ENCODE measurements around the gene SSTR4. TPM values are rescaled to one million over a fixed set of nuclear protein-coding genes. Genes with fewer than 3 reads are reported as not detected.

The SSTR4 gene
- total and polyA plus RNA-seq, 2 of the 13 experiments (the other 11 are each of a cell fraction or from before 2014, with no cell fraction given): not detected

GRCh38 chr20:23087587-23088251 lies 52.6 kb downstream of the SSTR4 start:
- TF ChIP-seq ZNF670 (CRISPR knock-in tag; IDR thresholded peaks at IDR 0.05; ENCODE audit: borderline replicate concordance) (no peak), ZNF678 (CRISPR knock-in tag; IDR thresholded peaks at IDR 0.05) (no peak), ARNTL (CRISPR knock-in tag; IDR thresholded peaks at IDR 0.05) (no peak), MAFG (CRISPR knock-in tag; IDR thresholded peaks at IDR 0.05) (no peak), KLF12 (CRISPR knock-in tag; IDR thresholded peaks at IDR 0.05; ENCODE audit: borderline replicate concordance) (no peak), PHF8 (CRISPR knock-in tag; IDR thresholded peaks at IDR 0.05) (no peak), TBX2 (CRISPR knock-in tag; IDR thresholded peaks at IDR 0.05; ENCODE audit: borderline replicate concordance) (no peak), IKZF1 (IDR thresholded peaks at IDR 0.05) (no peak), KAT2B (IDR thresholded peaks at IDR 0.05; ENCODE audit: borderline replicate concordance, low read depth, low read length) (no peak), CSRNP1 (CRISPR knock-in tag; IDR thresholded peaks at IDR 0.05) (no peak), SIN3A (IDR thresholded peaks at IDR 0.05; ENCODE audit: borderline replicate concordance, low read depth, low read length) (no peak), KLF15 (CRISPR knock-in tag; IDR thresholded peaks at IDR 0.05; ENCODE audit: borderline replicate concordance) (no peak), ZNF740 (CRISPR knock-in tag; IDR thresholded peaks at IDR 0.05) (no peak), ZZZ3 (CRISPR knock-in tag; IDR thresholded peaks at IDR 0.05; ENCODE audit: borderline replicate concordance) (no peak), HNF1A (IDR thresholded peaks at IDR 0.05; ENCODE audit: low read depth) (no peak), HNF1A (CRISPR knock-in tag; IDR thresholded peaks at IDR 0.05; ENCODE audit: borderline replicate concordance) (no peak), ZNF350 (CRISPR knock-in tag; IDR thresholded peaks at IDR 0.05; ENCODE audit: borderline replicate concordance, low read depth) (no peak), GABPB1 (CRISPR knock-in tag; IDR thresholded peaks at IDR 0.05) (no peak), DNMT3B (CRISPR knock-in tag; conservative IDR thresholded peaks at IDR 0.05) (no peak)
- H3K36me3 ChIP-seq (replicated peaks in 1 of 2; ENCODE audit: control insufficient read depth in 1 of 2, insufficient read depth in 2 of 2, low read length in 2 of 2): no peaks in the 10 kb centered on the region
- no peak overlapping the region for H3K9ac ChIP-seq (ENCODE audit: insufficient read depth, low read depth, low read length)
- no peaks in the 10 kb centered on the region for H3K79me2 ChIP-seq (ENCODE audit: insufficient read depth, low read length)
- H4K20me1 ChIP-seq (ENCODE audit: insufficient read depth, low read length): no peaks in the 10 kb centered on the region
- H3K4me2 ChIP-seq (ENCODE audit: low read depth, low read length): no peak overlapping the region
- no peaks in the 10 kb centered on the region for H3K9me3 ChIP-seq (ENCODE audit: low read length)
- FAIRE-seq (no peak), DNase-seq (ENCODE audit: low spot score) (no peak), ATAC-seq (no peak)
- H2AFZ ChIP-seq (ENCODE audit: low read length): no peak overlapping the region
- no TSS peak for BruUV-seq (replicated peaks)
- H3K4me1 ChIP-seq (ENCODE audit: insufficient read depth, low read length): no peaks in the 10 kb centered on the region
- H3K27me3 ChIP-seq (ENCODE audit: control insufficient read depth in 1 of 2, insufficient read depth in 2 of 2, low read length in 2 of 2): peaks cover 4 to 23% of the 10 kb centered on the region in 2 experiments; a peak in 4 of 5 replicates
- H3K4me3 ChIP-seq (replicated peaks in 1 of 3; ENCODE audit: insufficient read depth in 1 of 3, low read depth in 2 of 3, low read length in 3 of 3): no peak overlapping the region
- POLR2A ChIA-PET: no interaction called here
- in situ Hi-C loops (cut with HindIII; ENCODE audit: extremely low pct_ligation_motif_present, low pct_unique_long_range_greater_than_20kb): no loop called here
- 23% methylated on average over 9 of the region's 9 CpGs for WGBS (ENCODE audit: low lambda C conversion rate)
- intact Hi-C loops (cut with micrococcal nuclease; ENCODE audit: unreplicated experiment): no loop called here
- CTCF ChIA-PET (ENCODE audit: low intra/inter-chr PET ratio, low total read pairs): no interaction called here
- no peak overlapping the region for H3K27ac ChIP-seq (ENCODE audit: extremely low read length, insufficient read depth, low read length)

Measured in HepG2 (cell line).